DMS 273 treated with DMSO at 0.1 percent for 48 hours (cell line): ENCODE data around the gene FGD5.

Source experiments
- DNase-seq: peaks from one replicate; lab custom pipeline; 2025; lab: John Stamatoyannopoulos, UW

FGD5 gene

DNA sequence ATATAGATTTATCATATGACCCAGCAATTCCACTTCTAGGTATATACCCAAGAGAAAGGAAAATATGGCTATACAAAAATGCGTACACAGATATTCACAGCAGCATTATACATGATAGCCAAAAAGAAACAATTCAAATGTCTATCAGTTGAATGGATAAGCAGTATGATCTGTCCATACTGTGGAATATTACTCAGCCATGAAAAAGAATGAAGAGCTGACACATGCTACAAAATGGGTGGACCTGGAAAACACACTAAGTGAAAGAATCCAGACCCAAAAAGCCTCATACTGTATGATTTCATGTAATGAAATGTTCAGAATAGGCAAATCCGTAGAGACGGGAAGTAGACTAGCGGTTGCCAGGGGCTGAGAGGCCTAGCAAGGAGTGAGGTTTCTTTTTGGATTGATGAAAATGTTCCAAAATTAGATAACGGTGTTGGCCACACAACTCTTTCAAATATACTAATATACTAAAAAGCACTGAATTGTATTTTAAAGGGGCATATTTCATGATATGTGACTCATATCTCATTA lies 33.4 kb downstream of the FGD5 start:
- DNase-seq = no peak

DNA sequence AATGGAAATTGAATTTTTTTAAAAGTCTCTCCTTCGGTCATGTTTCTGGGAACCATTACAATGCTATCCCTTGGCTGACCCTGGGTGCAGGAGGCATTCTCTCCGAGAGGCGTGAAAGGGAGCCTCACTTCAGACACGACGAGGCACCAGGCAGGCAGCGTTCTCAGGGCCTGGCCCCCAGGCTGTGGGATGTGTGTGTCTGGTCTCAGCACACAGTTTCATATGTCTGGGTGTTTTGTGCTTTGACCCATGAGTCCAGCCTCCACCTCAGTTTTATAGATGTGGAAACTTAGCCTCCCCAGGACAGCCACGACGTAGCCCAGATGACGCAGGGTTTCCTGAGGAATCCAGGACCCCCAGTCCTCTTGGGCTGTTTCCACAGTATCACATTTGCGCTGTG lies 34.0 kb downstream of the FGD5 start:
- no peak for DNase-seq

DNA sequence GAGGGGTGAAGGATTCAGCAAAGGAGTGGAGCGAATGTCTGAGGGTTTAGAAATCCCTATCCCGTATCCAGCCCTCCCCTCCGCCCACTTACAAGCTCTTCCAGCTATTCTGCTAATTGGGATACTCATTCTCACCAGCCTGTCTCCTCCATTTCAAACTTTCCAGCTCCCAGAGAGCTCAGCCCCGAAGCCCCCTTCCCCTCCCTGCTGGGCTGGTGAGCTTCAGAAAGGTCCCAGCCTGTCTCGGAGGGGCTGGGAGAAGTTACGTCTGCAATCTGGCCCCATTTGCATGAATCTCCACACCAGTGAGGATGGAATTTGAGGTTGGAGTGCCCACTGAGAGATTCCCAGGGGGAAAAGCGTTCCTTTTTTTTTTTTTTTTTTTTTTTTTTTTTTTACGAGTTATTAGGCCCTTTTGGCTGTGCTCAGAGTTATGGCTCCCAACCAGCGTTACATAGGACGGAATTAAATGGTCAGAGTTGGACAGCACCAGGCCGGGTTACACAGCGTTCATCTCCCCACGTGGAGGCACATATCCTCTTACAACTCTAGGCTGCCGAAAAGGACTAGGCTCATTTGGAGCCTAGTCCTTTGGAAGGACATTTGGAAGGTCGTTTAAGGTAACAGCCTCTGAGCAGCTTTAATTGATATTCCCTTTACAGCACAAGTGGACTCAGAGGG lies 34.6 kb downstream of the FGD5 start:
- DNase-seq = no peak

DNA sequence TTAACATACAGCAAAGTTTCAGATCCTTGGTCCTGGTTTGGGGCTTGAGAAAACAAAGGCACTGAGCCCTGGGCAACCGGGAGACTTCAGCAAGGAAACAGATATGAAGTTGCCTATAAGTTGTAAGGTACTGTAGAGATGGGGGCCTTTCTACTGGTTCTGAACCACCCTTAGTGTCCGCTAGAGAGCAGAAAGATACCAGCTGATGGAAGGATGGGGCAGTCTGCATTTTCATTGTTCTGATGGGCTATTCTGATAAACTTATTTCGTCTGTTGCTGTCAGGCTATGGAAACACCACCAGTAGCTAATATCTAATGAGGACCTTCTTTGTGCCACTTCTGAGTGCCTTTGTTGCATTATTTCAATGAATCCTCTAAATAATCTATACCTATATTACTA lies 38.7 kb downstream of the FGD5 start:
- DNase-seq = no peak

DNA sequence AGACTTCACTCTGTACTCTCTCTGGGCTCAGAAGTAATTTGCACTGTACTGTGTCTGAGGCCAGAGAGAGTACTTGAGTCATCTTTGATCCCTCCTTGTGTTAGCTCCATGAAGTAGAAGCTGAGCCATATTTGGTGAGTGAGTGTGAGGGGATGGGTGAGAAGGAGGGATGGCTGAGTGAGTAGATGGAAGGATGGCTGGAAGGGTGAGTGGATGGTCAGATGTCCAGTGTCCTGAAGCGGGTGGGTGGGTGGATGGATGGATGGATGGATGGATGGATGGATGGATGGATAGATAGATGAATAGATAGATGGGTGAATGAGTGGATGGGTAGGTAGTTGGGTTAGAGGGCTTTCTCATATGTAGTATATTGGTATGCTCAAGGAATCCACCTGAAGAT lies 39.3 kb downstream of the FGD5 start:
- DNase-seq = no peak

DNA sequence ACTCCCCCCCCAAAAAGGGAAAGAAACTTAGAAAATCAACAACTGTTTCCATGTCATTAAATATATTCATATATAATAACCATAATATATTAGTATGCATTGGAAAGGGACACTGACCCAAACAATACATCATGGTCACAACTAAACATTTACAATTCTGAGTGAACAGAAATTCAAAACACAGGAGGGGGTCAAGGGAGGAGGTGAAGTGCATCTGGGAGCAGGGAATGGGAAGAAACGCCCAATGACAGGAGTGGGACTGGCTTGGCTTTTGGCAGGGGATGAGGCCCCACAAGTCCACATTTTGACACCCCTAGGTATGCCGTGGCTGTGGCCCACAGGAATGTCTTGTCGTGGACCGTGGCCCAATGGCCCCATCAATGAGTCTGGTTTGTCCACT lies 41.1 kb downstream of the FGD5 start:
- DNase-seq = no peak

DNA sequence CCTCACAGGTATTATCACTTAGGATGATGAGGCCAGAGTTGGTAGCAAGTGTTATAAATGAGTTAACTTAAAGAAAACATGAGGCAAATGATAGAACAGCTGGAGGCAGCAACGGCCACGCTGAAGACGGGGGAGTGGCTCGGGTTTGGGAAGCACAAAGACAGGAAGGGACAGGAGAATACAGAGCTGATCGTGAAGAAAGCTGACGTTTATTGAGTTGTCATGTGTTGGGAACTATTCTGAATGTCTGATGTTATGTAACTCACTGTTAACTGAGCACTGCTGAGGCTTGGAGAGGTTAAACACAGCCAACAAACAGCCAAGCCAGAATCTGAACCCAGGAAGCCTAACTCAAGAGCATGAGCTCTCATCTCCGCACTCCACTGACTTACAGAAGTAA lies 42.3 kb downstream of the FGD5 start:
- DNase-seq = no peak

DNA sequence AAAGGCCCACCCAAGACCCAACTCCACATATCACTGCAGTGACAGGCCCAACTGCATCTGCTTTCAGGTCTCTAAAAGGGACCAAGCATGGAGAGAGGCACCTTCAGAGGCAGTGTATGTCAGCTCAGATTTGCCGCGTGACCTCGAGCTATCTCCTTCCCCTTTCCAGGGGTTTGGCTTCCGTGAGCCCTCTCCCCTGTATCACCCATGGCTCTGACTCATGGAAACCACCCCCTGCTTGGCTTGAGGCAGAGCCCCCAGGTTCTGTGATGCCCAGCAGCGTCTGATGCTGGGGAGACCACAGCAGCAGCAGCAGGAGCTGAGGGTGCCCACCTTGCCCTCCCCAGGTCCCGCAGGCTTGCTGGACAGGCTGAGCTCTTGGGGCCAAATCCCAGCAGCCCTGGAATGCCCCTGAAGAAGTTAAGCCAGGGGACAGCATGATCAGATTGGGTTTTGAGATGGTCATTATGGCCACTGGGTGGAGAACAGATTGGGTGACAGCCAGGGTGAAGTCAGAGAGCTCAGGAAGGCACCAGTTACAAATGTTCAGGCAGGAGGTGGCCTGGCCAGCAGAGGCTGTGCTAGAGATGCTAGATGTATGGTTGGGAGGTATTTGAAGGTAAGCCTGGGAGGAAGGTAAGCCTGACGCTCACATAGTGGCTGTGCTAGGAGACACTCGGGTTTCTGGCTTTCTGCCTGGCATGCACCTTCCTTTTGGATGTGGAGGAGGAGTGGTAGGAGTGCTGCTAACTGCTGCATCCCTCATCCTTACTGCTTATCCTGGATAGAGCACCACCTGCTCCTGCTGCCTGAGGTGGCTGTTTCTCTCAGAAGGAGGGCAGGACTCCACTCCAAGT lies 42.9 kb downstream of the FGD5 start:
- DNase-seq = no peak

DNA sequence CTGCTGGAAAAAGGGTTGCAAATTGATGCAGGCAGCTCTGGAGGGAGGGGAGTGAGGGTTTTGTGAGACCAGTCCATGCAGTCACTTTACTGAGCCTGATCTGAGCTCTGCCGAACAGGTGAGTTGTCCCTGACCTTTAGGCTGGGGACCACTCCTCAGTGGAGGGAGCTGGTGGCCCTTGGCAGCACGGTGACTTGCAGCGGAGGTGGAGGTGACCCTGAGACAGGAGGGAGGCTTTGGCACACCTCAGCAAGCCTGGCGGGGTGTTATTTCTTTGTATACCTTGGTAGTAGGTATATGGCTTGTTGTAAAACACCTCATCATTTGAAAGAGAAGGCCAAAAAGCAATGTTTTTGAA lies 43.5 kb downstream of the FGD5 start:
- no peak for DNase-seq

DNA sequence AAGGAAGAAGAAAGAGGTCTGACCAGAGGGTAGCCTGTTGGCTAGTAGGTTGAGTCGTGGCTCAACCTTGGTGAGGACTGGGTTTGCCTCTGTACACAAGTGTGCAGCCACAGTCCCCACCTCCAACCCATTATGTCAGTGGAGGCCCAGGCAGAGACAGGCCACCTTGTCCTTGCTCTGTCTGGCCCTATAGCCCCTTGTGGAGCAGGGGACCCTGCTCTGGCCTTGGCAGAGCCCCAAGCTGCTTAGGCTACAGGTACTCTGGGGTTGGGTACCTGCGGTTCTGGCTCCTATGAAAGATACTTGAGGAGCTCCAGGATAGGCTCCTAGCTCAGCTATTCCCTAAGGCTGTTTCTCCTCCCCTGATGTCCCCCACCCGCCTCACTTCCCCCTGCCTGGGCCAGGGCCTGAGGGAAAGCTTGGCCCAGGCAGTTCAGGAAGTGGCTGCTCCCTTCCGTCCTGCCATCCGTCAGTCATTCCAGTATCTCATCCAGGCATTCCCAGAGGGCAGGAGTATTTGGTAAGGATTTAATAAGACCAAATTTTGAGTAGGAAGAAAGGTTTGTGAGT lies 44.0 kb downstream of the FGD5 start:
- DNase-seq = no peak

DNA sequence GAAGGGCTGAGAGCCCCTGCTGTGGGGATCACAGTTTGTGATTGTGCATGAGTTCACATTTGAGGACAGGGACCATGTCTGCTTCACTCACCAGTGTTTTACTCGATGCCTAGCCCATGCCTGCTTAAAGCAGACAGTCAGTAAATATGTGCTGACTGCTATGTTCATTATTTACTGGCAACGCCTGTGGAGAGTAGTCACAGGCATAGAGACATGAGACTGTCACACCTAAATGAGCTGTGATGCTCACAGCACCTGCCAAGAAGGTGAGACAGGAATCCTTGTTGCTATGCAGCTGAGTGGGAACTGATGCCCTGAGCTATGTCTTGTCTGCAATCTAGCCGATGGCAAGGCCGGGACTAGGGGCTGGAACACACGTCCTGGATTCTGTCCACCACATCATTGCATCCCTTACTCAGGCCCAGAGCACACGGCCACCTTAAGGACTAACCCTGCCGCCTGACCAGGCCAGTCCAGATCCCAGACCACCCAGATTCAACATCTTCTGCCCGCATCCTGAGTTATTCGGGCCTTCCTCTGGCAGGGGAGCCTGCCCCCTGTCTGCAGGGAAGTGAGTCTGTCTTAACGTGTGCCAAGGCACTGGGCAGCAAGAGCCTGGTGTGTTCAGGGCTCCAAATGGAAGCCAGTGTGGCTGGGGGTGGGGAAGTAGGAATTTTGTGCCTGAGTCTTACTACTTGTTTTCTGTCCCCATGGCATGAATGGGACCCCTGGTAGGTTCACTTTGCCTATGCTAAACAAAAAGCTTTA lies 44.8 kb downstream of the FGD5 start:
- DNase-seq = no peak

DNA sequence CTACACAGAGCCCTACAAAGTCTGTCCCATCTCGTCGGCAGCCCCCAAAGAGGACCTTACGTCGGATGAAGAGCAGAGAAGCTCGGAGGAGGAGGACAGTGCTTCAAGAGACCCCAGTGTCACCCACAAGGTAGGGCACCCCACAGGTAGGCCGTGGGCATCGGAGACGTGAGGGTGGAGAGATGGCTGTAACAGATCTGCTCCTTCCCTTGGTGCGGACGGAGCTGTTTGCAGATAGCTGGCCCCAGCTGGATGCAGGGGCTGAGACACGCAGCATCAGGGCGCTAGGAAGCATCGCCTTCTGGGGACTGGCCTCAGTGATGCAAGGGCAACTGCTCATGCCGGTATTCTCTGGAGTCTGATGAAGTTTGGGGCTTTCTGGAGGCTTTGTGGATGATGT lies 45.4 kb downstream of the FGD5 start:
- DNase-seq = no peak

DNA sequence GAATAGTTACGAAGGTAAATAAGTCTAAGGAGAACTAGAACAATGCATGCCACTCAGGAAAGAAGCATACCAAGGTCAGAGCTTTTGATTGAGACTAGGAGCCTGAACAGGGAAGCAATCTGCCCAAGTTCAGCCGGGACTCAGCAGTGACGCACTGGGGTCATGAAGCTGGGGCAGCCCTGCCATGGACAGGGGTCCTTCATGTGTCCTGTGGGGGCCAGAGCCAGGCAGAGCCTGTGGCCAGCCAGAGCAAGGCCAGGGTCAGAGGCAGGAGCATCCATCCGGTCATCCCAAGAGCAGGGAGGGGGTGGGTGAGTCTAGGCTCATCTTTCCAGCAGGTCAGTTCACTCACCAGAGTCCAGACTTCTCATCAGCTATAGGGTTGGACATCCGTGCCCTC lies 47.9 kb downstream of the FGD5 start:
- DNase-seq = no peak

DNA sequence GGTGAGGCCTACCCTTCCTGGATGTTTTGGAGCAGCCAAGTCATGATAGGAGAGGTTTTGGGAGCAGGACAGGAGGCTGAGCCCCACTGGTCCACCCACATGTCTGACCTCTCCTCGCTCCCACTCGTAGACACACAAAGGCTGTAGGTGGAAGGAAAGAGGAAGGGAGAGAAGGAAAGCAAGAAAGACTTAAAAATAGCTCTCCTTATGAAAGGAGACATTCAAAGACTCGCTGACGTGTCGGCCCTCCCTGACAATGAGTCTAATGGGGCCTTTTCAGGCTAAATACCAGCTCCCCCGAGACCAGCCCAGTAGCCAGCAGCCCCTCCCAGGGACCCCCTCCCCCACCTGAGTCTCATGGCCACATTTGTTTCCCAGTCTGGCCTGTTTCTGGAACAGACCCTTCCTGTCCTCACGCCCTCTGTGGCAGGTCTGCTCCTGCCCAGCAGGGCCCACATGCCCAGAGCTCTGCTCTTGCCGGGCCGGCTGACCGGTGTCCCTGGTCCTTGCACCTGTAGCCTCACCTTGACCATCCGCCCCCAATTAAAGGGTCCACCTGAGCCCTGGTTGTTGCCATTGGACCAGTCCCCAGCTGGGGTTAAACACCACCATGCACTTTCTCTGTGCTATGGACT lies 49.3 kb downstream of the FGD5 start:
- DNase-seq = no peak

DNA sequence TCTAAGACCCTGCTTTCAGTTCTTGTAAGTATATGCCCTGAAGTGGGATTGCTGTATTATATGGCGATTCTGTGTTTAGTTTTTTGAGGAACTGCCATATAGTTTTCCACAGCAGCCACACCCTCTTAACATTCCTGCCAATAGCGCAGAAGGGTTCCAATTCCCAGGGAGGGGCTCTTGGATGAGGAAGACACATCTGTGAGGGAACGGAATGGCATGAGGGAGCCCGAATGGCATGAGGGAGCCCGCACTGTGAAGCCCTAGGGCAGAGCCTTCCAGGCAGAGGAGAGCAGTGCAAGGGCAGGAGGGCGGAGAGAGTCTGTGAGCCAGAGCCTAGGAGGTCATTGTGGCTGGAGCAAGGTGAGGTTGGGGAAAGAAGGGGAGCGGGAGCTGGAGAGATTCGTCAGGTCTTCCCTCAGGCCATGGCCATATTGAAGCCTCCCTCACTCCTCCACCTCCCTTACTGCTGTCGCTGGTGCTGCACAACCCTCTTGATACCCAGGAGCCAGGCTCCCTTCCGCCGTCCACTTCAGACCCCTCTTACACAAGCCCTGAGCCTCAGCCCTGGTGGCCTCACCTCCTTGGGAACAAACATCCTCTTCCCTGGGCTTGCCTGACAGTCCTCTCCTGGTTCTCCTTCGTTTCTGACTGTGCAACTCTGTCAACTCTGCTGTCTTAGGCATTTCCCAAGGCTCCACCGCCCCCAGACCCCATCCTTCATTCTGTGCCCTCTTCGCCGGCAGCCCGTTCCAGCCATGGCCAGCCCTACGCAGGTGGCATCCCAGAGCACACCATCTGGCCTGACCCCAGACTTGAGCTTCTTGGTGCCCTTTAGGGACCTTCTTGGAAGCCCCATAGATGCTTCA lies 51.4 kb downstream of the FGD5 start:
- DNase-seq = no peak

DNA sequence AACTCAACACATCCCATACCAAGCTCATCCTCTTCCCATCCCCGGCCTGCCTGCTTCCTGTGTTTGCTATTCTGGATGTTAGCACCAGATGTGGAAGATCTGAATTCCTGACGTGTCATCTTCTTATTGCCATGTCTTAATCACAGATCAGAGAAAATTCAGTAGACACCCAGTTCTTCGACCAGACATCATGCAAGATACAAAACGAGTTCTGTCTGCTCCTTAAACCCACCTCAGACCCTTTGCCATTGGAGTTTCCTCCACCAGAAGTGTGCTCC lies 52.0 kb downstream of the FGD5 start:
- no peak for DNase-seq

DNA sequence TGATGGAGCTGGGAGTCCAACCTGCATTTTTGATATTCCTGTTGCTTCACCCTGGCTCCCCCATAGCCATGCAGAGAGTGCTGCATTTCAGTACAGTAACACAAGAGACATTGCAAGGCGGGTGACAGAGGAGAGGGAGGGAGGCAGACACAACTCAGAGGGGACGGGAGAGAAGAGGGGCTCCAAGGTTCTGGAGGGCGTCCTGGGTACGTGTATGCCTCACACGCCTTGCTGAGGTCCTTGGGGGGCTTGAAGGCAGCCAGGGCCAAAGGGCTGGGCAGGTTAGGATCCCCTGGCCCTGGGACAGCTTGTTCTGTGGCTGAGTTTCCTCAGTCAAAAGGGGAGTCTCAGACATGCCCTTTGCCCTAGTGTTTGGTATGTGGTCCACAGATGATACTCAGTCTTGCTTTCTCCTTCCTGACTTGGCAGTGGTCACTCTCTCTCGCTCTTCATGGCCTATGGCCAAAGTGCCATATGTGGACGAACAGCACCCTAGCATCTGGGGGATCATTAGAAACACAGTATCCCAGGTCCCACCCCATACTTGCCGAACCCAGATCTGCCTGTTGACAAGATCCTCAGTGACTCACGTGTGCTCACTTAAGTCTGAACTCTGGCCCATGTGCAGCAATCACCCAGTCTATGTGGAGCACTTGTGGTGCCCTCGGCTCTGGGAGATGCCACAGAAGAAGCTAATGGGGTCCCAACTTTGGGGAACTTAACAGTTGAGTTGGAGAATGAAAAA lies 52.9 kb downstream of the FGD5 start:
- DNase-seq = no peak

DNA sequence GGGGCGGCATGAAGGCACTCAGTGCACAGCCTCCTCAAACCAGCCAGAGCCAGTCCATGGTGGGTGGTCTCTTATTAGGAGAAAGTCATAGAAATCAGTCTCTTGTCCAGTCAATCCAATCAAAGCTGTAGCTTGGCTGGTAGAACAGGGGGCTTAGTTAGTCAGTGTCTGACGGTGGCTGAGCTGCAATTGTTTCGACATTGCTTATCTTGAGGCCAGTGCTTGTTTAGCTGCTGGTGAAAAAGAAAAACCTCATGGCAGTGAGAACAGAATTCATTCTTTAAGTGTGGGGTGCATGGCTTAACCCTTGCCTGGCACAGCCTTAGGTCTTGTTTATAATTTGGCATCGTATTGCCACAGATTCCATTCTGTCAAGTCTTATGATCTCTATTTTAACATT lies 53.9 kb downstream of the FGD5 start:
- DNase-seq = no peak

DNA sequence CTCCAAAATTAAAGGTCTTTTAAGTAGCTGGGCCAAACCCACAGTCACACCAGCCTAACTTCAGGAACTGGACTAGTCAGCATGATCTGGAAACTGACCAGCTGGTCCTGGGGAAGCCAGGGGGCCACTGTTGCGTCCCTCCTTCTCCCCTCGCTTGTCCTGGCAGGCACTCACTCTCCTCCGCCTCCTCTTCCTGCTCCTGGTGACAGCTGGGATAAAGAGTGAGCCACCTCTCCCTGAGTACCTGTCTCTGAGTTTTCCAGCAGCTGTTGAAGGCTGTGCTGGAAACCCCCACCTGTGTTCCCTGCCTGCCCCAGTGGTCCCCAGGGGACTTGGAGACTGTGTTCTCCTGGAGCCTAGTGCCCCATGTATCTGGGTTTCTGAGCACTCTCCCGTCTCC lies 56.0 kb downstream of the FGD5 start:
- no peak for DNase-seq

DNA sequence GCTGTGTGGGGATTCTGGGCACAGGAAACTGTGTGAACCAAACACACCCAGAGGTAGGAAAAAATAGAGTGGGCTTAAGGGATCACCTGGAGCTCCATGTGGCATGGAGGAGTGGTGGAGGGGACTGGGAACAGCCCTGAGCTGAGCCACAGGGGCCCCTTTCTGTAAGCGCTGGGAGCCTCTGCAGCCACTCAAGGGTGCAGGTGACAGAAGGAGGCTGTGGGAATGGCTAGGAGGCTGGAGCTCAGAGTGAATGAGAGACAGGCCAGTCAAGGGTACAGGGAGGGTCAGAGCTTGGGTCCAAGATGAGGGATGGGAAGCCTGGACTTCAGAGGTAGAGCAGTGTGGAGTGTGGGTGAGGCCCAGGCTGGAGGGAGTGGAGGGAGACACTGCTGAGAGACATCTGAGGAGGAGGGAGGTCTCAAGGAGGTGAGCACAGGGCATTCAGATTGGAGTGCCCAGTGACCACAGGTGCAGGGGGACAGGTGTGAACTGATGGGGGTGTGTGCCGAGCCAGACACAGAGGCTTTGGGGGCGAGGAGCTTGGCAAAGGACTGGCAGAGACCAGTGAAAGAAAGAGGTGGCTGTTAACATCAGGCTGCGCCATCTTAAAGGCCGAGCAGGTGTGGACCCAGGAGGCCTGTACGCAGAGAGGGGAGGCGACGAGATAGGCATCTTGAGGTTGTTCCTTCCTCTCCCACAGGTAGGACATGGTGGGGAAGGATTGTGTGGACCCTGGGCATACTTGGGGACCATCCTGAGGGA lies 56.8 kb downstream of the FGD5 start:
- DNase-seq = no peak
